Measurements from ENCODE around the gene STK17A.

DNA sequence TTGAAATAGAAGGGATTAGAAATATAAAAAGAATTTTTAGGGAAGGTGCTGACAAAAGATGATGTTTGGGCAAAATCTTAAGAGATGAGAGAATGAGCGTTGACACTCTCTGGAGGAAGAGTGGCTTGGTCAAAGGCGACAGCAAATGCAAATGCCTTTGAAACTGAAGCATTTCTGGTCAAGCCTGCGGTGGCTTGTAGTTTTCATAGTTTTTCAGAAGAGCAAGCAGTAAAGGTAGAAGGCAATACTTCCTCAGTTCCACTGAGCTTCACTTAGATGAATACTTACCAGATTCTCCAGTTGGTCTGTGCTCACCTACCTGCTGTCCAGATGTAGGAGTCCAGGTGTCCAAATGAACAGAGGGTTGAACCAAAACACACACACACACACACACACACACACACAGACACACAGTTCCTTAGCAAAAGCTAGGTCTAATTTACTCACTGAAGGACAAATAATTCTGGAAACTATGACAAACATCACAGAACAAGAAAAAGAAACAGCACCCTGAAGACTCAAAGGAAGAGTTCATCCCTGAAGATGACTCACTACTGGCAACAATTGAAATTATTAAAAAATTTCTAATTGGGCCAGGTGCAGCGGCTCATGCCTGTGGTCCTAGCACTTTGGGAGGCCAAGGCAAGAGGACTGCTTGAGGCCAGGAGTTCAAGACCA is 12.1 kb upstream of the STK17A start:
- TF ChIP-seq, protein P1, sequence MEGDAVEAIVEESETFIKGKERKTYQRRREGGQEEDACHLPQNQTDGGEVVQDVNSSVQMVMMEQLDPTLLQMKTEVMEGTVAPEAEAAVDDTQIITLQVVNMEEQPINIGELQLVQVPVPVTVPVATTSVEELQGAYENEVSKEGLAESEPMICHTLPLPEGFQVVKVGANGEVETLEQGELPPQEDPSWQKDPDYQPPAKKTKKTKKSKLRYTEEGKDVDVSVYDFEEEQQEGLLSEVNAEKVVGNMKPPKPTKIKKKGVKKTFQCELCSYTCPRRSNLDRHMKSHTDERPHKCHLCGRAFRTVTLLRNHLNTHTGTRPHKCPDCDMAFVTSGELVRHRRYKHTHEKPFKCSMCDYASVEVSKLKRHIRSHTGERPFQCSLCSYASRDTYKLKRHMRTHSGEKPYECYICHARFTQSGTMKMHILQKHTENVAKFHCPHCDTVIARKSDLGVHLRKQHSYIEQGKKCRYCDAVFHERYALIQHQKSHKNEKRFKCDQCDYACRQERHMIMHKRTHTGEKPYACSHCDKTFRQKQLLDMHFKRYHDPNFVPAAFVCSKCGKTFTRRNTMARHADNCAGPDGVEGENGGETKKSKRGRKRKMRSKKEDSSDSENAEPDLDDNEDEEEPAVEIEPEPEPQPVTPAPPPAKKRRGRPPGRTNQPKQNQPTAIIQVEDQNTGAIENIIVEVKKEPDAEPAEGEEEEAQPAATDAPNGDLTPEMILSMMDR (IDR thresholded peaks at IDR 0.05): no peak
- TF ChIP-seq POLR2A (IDR thresholded peaks at IDR 0.05): no peak
